Activated CD4-positive, alpha-beta T cell treated with anti-CD3 and anti-CD28 coated beads, Interleukin-10, Interleukin-2, amounts not matched to agents 100 ng/mL and 50 ng/mL, durations not matched to agents 16 hours and 8 hours (primary cell): ENCODE measurements around the gene IL4R.

Experiments
- DNase-seq: peaks from one replicate; pipeline ENCODE4 v3.0.0-alpha.2; 2020

The IL4R gene

GRCh38 chr16:27333104-27333503 is 19.3 kb downstream of the IL4R start:
- DNase-seq = no peak

DNA sequence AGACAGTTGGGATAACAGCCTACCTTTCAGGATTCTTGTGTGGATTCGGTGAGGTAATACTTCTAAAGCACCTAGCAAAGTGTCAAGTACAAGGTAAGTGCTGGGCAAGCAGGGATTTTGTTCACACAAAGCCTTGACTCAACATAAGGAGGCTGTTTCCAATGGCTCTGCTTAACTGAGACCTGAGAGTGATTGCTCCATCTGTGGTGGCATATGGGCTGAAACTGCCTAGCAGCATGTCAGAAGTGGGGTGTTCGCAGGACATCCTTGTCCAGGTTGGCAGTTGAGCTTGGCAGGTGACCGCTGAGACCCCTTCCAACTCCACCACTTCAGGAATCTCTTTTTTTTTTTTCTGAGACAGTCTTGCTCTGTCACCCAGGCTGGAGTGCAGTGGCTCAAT is 19.8 kb downstream of the IL4R start:
- no peak for DNase-seq

DNA sequence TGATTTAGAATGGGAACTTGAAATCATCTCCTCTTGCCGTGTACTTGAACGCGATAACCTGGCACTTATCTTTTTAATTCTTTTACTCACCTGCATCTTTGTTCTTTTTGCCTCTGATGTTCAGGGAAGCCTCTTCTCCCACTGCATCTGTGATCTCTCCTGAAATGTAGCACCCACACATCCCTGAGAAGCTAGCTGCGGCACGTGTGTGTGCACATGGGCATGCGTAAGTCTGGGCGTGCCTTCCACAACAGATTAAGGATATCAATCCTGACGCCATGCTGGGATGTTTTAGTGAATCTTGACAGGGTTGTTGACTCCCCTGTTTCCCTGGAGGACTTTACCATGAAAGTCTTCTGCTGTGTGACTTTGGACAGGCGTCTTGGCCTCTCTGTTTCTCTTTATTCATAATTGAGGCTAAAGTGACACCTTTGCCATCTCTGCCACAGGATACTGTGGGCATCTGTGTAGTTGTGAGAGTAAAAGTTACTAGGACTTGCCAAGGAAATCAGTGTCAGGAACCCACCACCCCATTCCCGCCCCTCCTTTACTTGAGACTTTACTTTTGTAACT is 20.5 kb downstream of the IL4R start:
- DNase-seq = no peak

DNA sequence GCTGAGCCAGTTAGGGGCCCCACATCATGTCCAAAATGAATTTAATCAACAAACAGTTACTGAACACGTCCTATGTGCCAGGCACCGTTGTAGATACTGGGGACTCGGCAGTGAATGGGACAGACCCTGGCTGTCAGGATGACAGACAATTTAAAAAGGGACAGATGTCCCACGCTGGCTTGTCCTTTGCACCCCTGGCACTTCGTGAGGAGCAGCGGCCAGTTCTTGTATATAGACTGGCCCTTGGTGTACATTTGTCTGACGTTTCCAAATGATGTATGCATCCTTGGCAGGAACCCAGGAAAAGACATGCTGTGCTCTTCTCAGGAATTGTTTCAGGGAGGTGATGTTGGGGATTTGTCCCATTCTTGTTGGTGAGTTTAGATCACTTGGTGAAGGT is 21.1 kb downstream of the IL4R start:
- DNase-seq = no peak

GRCh38 chr16:27335349-27336053 is 21.7 kb downstream of the IL4R start:
- no peak for DNase-seq

DNA sequence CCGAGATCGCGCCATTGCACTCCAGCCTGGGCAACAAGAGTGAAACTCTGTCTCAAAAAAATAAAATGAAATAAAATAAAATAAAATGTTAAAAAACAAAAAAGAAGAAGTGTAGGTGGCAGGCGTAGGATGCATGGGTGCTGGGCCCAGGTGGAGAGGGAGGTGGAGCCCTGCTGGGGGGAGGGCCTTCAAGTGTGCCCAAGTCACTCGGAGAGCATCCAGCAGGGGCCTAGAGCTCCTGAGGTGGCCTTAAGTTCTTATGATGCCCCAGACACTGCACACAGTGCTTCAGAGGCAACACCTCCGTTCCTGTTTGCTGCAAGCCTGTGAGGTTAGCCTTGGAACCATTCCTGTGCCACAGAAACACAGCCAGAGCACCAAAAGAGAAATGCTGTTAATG is 23.2 kb downstream of the IL4R start:
- DNase-seq = no peak

DNA sequence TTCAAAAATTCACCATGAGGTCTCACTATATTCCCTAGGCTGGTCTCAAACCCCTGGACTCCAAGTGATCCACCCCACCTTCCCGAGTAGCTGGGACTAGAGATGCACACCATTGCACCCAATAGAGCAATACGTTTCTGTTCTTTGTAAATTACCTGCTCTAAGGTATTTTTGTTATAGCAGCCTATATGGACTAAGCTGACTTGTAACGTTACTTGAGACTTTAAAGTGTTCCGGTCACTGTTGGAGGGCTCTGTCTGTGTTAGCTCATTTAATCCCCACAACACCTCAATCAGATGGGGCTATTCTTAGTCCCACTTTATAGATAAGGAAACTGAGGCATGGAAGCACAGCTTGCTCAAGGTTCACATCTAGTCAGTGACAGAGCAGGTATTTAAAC is 25.4 kb downstream of the IL4R start:
- DNase-seq = no peak

DNA sequence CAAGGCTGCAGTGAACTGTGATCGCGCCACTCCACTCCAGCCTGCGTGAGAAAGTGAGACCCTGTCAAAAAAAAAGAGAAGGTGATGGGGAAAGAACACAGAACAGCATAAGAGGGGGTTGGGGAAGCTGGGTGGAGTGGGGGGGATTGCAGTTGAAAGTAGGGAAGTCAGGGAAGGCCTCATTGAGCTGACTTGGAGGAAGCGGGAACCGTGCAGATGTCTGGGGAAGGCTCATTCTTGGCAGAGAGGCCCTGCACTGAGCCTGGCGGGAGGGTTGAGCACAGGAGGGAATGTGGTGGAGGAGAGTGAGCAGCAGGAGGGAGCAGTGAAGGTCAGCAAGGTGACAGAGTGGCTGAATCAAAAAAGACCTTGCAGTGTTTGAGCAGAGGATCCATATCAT is 26.9 kb downstream of the IL4R start:
- no peak for DNase-seq

DNA sequence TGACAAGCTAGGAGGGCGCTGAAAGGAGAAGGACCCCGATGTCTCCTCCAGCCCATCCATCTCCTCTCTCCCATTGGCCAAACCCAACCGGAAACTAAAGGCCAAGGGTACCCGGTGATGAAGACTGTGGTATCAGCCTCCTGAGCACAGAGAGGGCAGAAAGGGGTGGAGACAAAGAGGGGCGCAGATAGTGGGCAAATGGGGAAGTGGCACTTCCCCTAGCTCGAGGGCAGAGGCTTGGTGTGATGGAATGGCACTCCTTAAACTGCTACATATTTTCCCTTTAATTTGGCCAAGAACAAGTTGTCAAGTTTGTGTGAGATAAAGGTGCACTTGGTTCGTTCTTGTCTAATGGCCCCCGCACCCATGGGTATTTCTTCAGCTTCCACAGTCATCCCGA is 27.8 kb downstream of the IL4R start:
- no peak for DNase-seq

DNA sequence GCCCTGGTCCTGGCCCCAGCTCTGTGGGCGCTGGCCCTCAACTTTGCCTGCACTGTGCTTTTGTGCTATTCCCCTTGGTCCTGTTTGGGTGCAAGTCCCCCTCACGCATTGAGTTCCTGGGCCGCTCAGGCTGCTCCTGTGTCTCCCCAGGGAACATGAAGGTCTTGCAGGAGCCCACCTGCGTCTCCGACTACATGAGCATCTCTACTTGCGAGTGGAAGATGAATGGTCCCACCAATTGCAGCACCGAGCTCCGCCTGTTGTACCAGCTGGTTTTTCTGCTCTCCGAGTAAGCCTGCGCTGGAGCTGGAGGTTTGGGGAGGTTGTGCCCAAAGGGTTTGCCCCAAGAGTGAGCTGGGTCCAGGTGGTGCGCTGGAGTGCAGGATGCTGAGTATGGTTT is 28.2 kb downstream of the IL4R start:
- DNase-seq = no peak

- no peak for DNase-seq
Measured at GRCh38 chr16:27344721-27345120, 30.9 kb downstream of the IL4R start.

GRCh38 chr16:27345201-27345600 is 31.4 kb downstream of the IL4R start:
- no peak for DNase-seq

DNA sequence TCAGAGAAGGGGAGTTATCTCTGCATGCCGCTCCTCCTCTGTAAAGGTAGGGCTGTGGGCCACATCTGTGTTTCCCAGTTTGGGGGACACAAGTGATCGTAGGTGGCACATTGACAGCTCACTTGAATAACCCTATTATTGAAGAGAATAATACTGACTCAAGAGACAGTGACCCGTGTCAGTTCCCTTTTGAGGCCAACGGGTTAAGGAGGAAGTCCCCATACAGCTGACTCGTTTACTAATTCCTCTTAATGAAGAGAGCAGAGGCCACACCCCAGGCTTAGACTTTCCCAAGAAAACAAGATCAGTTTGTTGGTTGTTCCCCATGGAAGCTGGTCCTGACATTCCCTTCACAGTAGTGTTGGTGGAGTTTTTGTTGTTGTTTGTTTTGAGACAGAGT is 33.0 kb downstream of the IL4R start:
- no peak for DNase-seq

DNA sequence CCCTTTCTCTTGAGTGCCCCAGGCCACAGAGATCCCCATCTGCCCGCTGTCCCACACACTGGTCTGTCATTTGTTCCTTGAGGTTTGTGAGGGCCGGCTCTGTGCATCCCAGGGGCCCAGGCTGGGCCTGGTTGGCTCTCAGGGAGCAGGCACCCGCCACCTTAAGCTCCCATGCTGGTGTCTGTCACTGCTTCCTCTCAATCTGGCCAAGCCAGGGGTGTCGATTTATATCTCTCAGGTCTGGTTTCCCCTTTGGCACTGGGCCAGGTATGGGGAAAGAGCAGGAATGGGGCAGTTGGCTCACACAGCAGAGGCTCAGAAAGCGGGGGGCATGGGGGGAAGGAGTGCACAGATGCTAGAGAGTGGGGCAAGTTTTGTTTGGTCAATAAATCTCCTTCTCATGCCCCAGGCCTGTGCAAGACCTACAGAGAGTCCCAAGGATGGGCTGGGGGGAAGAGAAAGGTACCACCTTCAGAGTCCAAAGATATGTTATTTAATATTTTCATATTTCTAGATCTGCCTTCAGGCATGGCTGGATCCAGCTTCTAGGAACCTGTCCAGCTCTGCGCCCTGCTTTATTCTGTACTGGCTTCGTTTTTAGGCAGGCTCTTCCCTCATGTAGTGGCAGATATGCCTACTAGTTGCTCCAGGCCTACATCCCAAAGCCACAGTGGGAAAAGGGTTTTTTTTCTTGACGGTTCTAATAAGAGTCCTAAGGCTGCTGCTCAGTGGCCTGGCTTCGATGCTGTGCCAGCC is 34.3 kb downstream of the IL4R start:
- DNase-seq = no peak

- no peak for DNase-seq
Measured at GRCh38 chr16:27349276-27349675, 35.5 kb downstream of the IL4R start.

DNA sequence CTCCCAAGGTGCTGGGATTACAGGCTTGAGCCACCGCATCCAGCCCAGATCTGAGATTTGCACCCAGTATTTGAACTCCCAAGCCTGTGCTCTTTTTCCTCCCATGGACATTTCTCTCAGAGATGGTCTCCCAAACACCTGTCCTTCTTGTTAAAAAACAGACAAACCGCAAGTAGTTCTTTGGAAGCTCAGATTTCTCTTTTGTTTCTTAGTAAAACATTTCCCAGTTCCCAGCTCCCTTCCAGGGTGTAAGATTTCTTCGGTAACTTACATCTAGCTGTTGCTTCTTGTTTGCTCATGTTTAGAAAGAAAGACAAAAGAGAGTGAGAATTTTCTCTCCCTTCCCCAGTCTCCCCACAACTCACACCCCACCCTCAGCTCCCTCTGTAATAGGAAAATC is 36.2 kb downstream of the IL4R start:
- DNase-seq = no peak

- no peak for DNase-seq
Measured at GRCh38 chr16:27351989-27352388, 38.2 kb downstream of the IL4R start.

DNA sequence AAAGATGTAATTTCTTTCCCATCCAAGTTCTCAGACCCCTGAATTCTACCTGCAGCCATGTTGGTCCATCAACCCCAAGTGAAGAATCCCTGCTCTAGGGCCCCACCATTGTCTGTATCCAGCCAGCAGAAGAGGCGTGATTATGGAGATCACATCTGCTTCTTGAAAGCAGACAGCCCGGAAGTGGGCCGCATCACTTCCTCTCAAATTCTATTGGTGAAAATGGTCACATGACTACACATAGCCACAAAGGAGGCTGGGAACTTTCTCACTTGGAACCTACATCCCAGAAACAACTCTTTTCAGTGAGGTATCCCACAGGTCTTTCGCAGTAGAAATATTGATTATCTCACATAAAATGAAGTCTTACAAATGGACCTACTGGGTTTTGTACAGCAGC is 40.1 kb downstream of the IL4R start:
- DNase-seq = no peak

- DNase-seq = peak; percentile 39
Measured at GRCh38 chr16:27355610-27356009, 41.8 kb downstream of the IL4R start.

DNA sequence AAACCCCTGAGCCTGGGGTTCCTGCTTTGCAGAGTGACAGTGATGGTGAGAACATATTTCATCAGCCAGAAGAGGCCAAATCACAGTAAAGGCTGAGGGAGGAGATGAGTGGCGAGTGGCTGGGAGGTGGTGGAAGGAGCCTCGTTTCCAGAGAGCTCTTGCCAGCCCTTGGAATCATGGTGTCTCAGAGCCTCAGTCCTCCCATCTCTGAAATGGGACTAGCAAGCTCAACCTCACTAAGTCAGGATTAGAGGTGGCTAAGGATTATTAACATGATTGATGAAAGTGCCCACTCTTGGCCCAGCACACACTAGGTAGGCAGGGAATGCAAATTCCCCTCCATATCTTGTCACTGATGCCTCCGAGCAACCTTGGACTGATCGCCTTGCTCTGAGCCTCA is 43.0 kb downstream of the IL4R start:
- no peak for DNase-seq

GRCh38 chr16:27359051-27359450 is 45.3 kb downstream of the IL4R start:
- DNase-seq = no peak

DNA sequence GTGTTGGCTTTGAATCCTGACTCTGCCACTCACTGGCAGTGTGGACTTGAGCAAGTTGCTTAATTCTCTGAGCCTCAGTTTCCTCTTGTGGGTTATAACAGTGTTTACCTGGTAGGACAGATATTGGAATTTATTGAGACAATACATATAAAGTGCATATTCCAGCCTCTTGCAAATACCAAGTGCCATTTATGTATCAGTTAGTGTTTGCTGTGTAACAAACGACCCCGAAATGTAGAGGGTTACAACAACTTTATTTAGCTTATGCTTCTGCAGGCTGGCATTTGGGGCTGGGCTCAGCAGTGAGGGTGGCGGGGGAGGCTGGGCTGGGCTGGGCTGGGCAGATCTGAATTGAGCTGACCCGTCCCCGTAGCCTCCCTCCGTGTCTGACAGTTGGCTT is 45.8 kb downstream of the IL4R start:
- DNase-seq = no peak

GRCh38 chr16:27361987-27362386 is 48.2 kb downstream of the IL4R start:
- no peak for DNase-seq

DNA sequence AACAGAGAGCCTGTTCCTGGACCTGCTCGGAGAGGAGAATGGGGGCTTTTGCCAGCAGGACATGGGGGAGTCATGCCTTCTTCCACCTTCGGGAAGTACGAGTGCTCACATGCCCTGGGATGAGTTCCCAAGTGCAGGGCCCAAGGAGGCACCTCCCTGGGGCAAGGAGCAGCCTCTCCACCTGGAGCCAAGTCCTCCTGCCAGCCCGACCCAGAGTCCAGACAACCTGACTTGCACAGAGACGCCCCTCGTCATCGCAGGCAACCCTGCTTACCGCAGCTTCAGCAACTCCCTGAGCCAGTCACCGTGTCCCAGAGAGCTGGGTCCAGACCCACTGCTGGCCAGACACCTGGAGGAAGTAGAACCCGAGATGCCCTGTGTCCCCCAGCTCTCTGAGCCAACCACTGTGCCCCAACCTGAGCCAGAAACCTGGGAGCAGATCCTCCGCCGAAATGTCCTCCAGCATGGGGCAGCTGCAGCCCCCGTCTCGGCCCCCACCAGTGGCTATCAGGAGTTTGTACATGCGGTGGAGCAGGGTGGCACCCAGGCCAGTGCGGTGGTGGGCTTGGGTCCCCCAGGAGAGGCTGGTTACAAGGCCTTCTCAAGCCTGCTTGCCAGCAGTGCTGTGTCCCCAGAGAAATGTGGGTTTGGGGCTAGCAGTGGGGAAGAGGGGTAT is 48.9 kb downstream of the IL4R start:
- DNase-seq = no peak
